Osteocyte (in vitro differentiated cells): ENCODE measurements around the gene ECE2. TPM values are rescaled to one million over a fixed set of nuclear protein-coding genes. Genes with fewer than 3 reads are reported as not detected.

Experiments used
- DNase-seq: peaks from one replicate; pipeline ENCODE4 v3.0.0; 2021; ENCODE audit warnings: mixed read lengths; ENCODE audit not compliant: unreplicated experiment; ENCODE audit errors: extremely low spot score
- H3K27ac Mint-ChIP-seq: one replicate; pipeline ENCODE4 v1.8.0; 2021; ENCODE audit warnings: mild to moderate bottlenecking, mixed read lengths; ENCODE audit not compliant: unreplicated experiment
- H3K27me3 Mint-ChIP-seq: one replicate; pipeline ENCODE4 v1.8.0; 2021; ENCODE audit warnings: mixed read lengths; ENCODE audit not compliant: unreplicated experiment
- H3K36me3 Mint-ChIP-seq: one replicate; pipeline ENCODE4 v1.8.0; 2021; ENCODE audit warnings: mixed read lengths; ENCODE audit not compliant: unreplicated experiment
- H3K4me1 Mint-ChIP-seq: one replicate; pipeline ENCODE4 v1.8.0; 2021; ENCODE audit warnings: mixed read lengths; ENCODE audit not compliant: unreplicated experiment
- H3K4me3 Mint-ChIP-seq: one replicate; pipeline ENCODE4 v1.8.0; 2021; ENCODE audit warnings: mild to moderate bottlenecking, moderate library complexity, mixed read lengths; ENCODE audit not compliant: unreplicated experiment
- H3K9me3 Mint-ChIP-seq: one replicate; pipeline ENCODE4 v1.8.0; 2021; ENCODE audit warnings: mixed read lengths; ENCODE audit not compliant: unreplicated experiment
- total RNA-seq: library from RNA; stranded (reverse); gene quantifications from 2 replicates; pipeline ENCODE4 v1.2.1, GENCODE V29; 2021
- TF ChIP-seq, protein P1 (sequence below): fragments of 200-600 bp; sonication (generic); IDR thresholded peaks from 2 replicates; pipeline ENCODE4 v1.5.0; 2021; ENCODE audit warnings: antibody characterized with exemption, mild to moderate bottlenecking, moderate library complexity

The ECE2 gene
- total RNA-seq, 1 donor from 2014 or later, result not detected

GRCh38 chr3:184320104-184320445 lies 44.3 kb downstream of the ECE2 start:
- DNase-seq, result peak; percentile 95
- Mint-ChIP-seq H3K9me3 (no peaks in the 10 kb centered on the region), H3K4me3 (peak overlapping the region; percentile 40), H3K4me1 (peaks cover 41% of the 10 kb centered on the region), H3K36me3 (peaks cover 53% of the 10 kb centered on the region), H3K27me3 (no peaks in the 10 kb centered on the region), H3K27ac (peak overlapping the region; percentile 47)
- TF ChIP-seq, protein P1, sequence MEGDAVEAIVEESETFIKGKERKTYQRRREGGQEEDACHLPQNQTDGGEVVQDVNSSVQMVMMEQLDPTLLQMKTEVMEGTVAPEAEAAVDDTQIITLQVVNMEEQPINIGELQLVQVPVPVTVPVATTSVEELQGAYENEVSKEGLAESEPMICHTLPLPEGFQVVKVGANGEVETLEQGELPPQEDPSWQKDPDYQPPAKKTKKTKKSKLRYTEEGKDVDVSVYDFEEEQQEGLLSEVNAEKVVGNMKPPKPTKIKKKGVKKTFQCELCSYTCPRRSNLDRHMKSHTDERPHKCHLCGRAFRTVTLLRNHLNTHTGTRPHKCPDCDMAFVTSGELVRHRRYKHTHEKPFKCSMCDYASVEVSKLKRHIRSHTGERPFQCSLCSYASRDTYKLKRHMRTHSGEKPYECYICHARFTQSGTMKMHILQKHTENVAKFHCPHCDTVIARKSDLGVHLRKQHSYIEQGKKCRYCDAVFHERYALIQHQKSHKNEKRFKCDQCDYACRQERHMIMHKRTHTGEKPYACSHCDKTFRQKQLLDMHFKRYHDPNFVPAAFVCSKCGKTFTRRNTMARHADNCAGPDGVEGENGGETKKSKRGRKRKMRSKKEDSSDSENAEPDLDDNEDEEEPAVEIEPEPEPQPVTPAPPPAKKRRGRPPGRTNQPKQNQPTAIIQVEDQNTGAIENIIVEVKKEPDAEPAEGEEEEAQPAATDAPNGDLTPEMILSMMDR, result no peak

GRCh38 chr3:184321666-184322065 lies 45.8 kb downstream of the ECE2 start:
- Mint-ChIP-seq H3K27me3 (no peaks in the 10 kb centered on the region), H3K4me3 (no peak overlapping the region), H3K4me1 (peaks cover 33% of the 10 kb centered on the region), H3K9me3 (no peaks in the 10 kb centered on the region), H3K27ac (no peak overlapping the region), H3K36me3 (peaks cover 64% of the 10 kb centered on the region)
- TF ChIP-seq, protein P1, result no peak
- DNase-seq, result no peak

DNA sequence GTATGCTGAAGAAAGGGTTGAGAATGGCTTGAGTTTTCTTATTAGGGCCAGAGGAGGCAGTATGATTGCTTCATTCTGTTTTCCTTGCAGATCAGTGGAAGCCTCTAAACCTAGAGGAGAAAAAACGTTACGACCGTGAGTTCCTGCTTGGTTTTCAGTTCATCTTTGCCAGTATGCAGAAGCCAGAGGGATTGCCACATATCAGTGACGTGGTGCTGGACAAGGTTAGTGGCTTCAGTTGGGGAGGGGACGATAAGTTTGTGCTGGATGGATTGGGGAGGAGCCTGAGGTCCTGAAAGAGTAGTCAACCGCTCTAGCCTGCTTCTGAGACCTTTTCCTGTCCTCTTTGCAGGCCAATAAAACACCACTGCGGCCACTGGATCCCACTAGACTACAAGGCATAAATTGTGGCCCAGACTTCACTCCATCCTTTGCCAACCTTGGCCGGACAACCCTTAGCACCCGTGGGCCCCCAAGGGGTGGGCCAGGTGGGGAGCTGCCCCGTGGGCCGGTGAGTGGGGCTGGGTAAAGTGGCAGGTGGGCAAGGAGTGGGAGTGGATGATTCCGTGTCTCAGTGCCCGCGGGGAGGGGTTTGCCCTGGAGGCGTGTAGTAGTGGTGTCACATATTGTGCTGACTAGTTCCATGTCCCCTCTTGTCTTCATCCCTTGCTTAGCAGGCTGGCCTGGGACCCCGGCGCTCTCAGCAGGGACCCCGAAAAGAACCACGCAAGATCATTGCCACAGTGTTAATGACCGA lies 47.1 kb downstream of the ECE2 start:
- H3K27ac Mint-ChIP-seq, result no peak overlapping the region
- H3K9me3 Mint-ChIP-seq, result no peaks in the 10 kb centered on the region
- peaks cover 20% of the 10 kb centered on the region for H3K4me1 Mint-ChIP-seq
- H3K36me3 Mint-ChIP-seq, result peaks cover 70% of the 10 kb centered on the region
- TF ChIP-seq, protein P1, result no peak
- DNase-seq, result no peak
- H3K4me3 Mint-ChIP-seq, result no peak overlapping the region
- H3K27me3 Mint-ChIP-seq, result no peaks in the 10 kb centered on the region

DNA sequence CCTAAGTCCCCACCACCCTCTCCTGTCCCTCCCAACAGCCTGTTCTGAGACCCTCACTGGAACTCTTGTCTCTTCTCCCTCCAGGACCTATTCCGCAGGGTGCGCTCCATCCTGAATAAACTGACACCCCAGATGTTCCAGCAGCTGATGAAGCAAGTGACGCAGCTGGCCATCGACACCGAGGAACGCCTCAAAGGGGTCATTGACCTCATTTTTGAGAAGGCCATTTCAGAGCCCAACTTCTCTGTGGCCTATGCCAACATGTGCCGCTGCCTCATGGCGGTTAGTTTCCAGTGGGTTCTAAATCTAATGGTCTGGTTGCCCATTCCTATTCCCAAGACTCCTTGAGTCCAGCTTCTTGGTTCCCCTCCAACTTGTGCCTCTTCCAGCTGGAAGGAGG lies 47.9 kb downstream of the ECE2 start:
- H3K9me3 Mint-ChIP-seq, result no peaks in the 10 kb centered on the region
- H3K27ac Mint-ChIP-seq, result no peak overlapping the region
- no peaks in the 10 kb centered on the region for H3K27me3 Mint-ChIP-seq
- H3K4me1 Mint-ChIP-seq, result peaks cover 17% of the 10 kb centered on the region
- no peak overlapping the region for H3K4me3 Mint-ChIP-seq
- H3K36me3 Mint-ChIP-seq, result peaks cover 73% of the 10 kb centered on the region
- TF ChIP-seq, protein P1, result no peak
- DNase-seq, result no peak

DNA sequence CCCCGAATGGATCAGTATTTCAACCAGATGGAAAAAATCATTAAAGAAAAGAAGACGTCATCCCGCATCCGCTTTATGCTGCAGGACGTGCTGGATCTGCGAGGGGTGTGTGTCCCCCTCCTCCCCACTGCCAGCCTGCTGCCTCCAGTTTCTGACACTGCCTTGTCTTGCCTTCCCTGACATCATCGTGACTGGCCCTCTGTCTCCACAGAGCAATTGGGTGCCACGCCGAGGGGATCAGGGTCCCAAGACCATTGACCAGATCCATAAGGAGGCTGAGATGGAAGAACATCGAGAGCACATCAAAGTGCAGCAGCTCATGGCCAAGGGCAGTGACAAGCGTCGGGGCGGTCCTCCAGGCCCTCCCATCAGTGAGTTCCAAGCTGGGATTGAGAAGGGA lies 49.4 kb downstream of the ECE2 start:
- no peak overlapping the region for H3K27ac Mint-ChIP-seq
- no peak overlapping the region for H3K4me3 Mint-ChIP-seq
- no peaks in the 10 kb centered on the region for H3K27me3 Mint-ChIP-seq
- peaks cover 4% of the 10 kb centered on the region for H3K4me1 Mint-ChIP-seq
- peaks cover 83% of the 10 kb centered on the region for H3K36me3 Mint-ChIP-seq
- no peak for DNase-seq
- TF ChIP-seq, protein P1, result no peak
- no peaks in the 10 kb centered on the region for H3K9me3 Mint-ChIP-seq
